K562 (cell line): ENCODE results near the gene SCGB1D1. TPM values are rescaled to one million over a fixed set of nuclear protein-coding genes. Genes with fewer than 3 reads are reported as not detected.

ENCODE experiments used
- ATAC-seq: fragments of 200-7000 bp; cut with Tn5 transposase; 3 replicates; pipeline ENCODE4 v1.9.1; 2020; ENCODE audit warnings: moderate library complexity
- BruUV-seq: library from RNA; stranded (reverse); fragments of 400-500 nt; replicated peaks from 2 replicates; lab custom pipeline; 2021; lab: Mats Ljungman, UMichigan
- CTCF ChIA-PET: fragments of 300-600 bp; formaldehyde crosslinking; extraction: SDS; loops from one replicate; lab custom pipeline; 2021; ENCODE audit warnings: low intra/inter-chr PET ratio; lab: Yijun Ruan, JAX
- POLR2A ChIA-PET: fragments of 300-600, 350-650 bp; sonication (Branson Sonifier 250); formaldehyde crosslinking; extraction: SDS; loops from one replicate; lab custom pipeline; 2021; ENCODE audit warnings: antibody characterized with exemption, inconsistent platforms; lab: Yijun Ruan, JAX
- DNase-seq, 4 experiments: peaks; one replicate each; pipeline versions ENCODE4 v3.0.0 to v3.0.0-alpha.2; 2011 to 2018; ENCODE audit warnings: low spot score in 3 of 4, mixed read lengths in 3 of 4; ENCODE audit errors: extremely low read depth in 1 of 4
- FAIRE-seq: peaks from 2 replicates; lab custom pipeline; 2011; peaks lifted over from hg19 to GRCh38; lab: Jason Lieb, UNC
- H2AFZ ChIP-seq: 2 replicates; pipeline ENCODE4 v1.6.0; 2011; ENCODE audit warnings: low read depth, low read length, control low read depth, inconsistent platforms
- H3K27ac ChIP-seq: fragments of 200-600 bp; 3 replicates; pipeline ENCODE4 v1.8.0; 2011; ENCODE audit warnings: low read depth, mild to moderate bottlenecking, control low read depth, inconsistent platforms, low read length, moderate library complexity, mixed read lengths; ENCODE audit errors: extremely low read depth
- H3K27me3 ChIP-seq, 2 experiments: fragments of 300-600 bp in 1 of 2; 2 replicates in 1 of 2; 3 replicates in 1 of 2; pipeline versions ENCODE4 v1.6.0 to v1.8.0; 2011; ENCODE audit warnings: inconsistent platforms in 2 of 2, low read length in 2 of 2, mild to moderate bottlenecking in 1 of 2, mixed read lengths in 1 of 2, moderate library complexity in 1 of 2; ENCODE audit not compliant: control insufficient read depth in 2 of 2, insufficient read depth in 2 of 2
- H3K36me3 ChIP-seq: fragments of 300-600 bp; 3 replicates; pipeline ENCODE4 v1.8.0; 2011; ENCODE audit warnings: mild to moderate bottlenecking, low read length, inconsistent platforms; ENCODE audit not compliant: control insufficient read depth, insufficient read depth
- H3K4me1 ChIP-seq, 2 experiments: fragments of 200-600 bp in 1 of 2; replicated peaks in 1 of 2; 2 replicates in 1 of 2; 3 replicates in 1 of 2; pipeline versions ENCODE4 v1.5.1 to v1.8.0; 2011; ENCODE audit warnings: inconsistent platforms in 2 of 2, low read length in 2 of 2, mild to moderate bottlenecking in 1 of 2, mixed read lengths in 1 of 2, moderate library complexity in 1 of 2; ENCODE audit not compliant: control insufficient read depth in 2 of 2, insufficient read depth in 2 of 2
- H3K4me2 ChIP-seq: 2 replicates; pipeline ENCODE4 v1.6.1; 2011; ENCODE audit warnings: low read length, control low read depth, inconsistent platforms, mixed read lengths; ENCODE audit not compliant: insufficient read depth
- H3K4me3 ChIP-seq: fragments of 200-600 bp; sonication (generic), shearing (Covaris generic); 2 replicates; pipeline ENCODE4 v1.5.1; 2016; ENCODE audit warnings: control low read depth, inconsistent platforms
- H3K79me2 ChIP-seq: fragments of 200-600 bp; 3 replicates; pipeline ENCODE4 v1.8.0; 2011; ENCODE audit warnings: low read length, inconsistent platforms; ENCODE audit not compliant: control insufficient read depth, insufficient read depth
- H3K9ac ChIP-seq, 2 experiments: 2 replicates each; pipeline versions ENCODE4 v1.6.0 to v1.6.1; 2011; ENCODE audit warnings: low read depth in 2 of 2, low read length in 2 of 2, control low read depth in 1 of 2, inconsistent platforms in 1 of 2, mild to moderate bottlenecking in 1 of 2, mixed read lengths in 1 of 2; ENCODE audit not compliant: insufficient read depth in 1 of 2
- H3K9me1 ChIP-seq: one replicate; pipeline ENCODE4 v1.6.0; 2011; ENCODE audit warnings: inconsistent platforms, mild to moderate bottlenecking, low read length, moderate library complexity; ENCODE audit not compliant: control insufficient read depth, insufficient read depth
- H3K9me3 ChIP-seq: replicated peaks from 2 replicates; pipeline ENCODE4 v1.5.1; 2011; ENCODE audit warnings: low read depth, low read length, inconsistent platforms; ENCODE audit not compliant: control insufficient read depth, insufficient read depth
- H4K20me1 ChIP-seq: replicated peaks from 2 replicates; pipeline ENCODE4 v1.6.1; 2011; ENCODE audit warnings: low read length, inconsistent platforms, mixed read lengths; ENCODE audit not compliant: control insufficient read depth, insufficient read depth
- POLR2G ChIP-seq: fragments of 200-400 bp; formaldehyde crosslinking; IDR thresholded peaks from 2 replicates; pipeline ENCODE4 v1.6.1; 2017; ENCODE audit warnings: low read depth, mild to moderate bottlenecking, antibody characterized with exemption, low read length, moderate library complexity
- SMC3 ChIP-seq: conservative IDR thresholded peaks from 2 replicates; pipeline ENCODE4 v1.6.1; 2011; ENCODE audit warnings: low read depth, low read length, improper control_type of control experiment; ENCODE audit not compliant: insufficient read depth
- ZKSCAN3 ChIP-seq: fragments of 250-450 bp; sonication (Bioruptor Pico); IDR thresholded peaks from 2 replicates; pipeline ENCODE4 v1.4.0; 2020
- ZNF253 ChIP-seq: fragments of 250-450 bp; sonication (Bioruptor Pico); conservative IDR thresholded peaks from 2 replicates; pipeline ENCODE4 v1.6.1; 2021; ENCODE audit warnings: mild to moderate bottlenecking
- WGBS: fragments of 100-300 bp; shearing (Covaris generic); methylation state at CpG from one replicate; pipeline ENCODE4 v1.1.6; 2016; ENCODE audit warnings: low coverage, mixed read lengths; ENCODE audit not compliant: insufficient coverage; ENCODE audit errors: missing lambda C conversion rate; 5-methylcytosine and 5-hydroxymethylcytosine counted together
- in situ Hi-C: fragments of 300-500 bp; cut with MboI; formaldehyde crosslinking; loops from 4 replicates; pipeline ENCODE4 v1.15.0; 2018; ENCODE audit warnings: inconsistent platforms, mixed read lengths
- intact Hi-C: fragments of 100-400 bp; cut with micrococcal nuclease; formaldehyde crosslinking; loops from 2 replicates; pipeline ENCODE4 v1.14.2; 2022
- polyA plus RNA-seq, 8 experiments: library from polyadenylated mRNA; depleted of rRNA in 4 of 8; stranded (reverse) in 5 of 8; unstranded in 3 of 8; fragments of >200 nt; fragmentation: Nextera tagmentation in 2 of 8; fragmentation: Illumina TruSeq in 1 of 8; extraction: Ambion mirVana in 2 of 8; extraction: Trizol in 1 of 8; gene quantifications; 2 replicates each; pipeline versions ENCODE4 v1.2.1 to v1.2.3, GENCODE V29; 2011 to 2014; ENCODE audit warnings: inconsistent platforms in 1 of 8, missing spikeins in 1 of 8
- total RNA-seq, 7 experiments: library from RNA; depleted of rRNA in 6 of 7; stranded (reverse); fragments of >200 nt in 6 of 7; fragmentation: Illumina TruSeq in 2 of 7; extraction: Trizol in 2 of 7; gene quantifications; 2 replicates each; pipeline versions ENCODE4 v1.2.1 to v1.2.3, GENCODE V29; 2011 to 2021; ENCODE audit warnings: low replicate concordance in 1 of 7
- TF ChIP-seq, protein P1 (sequence below): sonication (generic); formaldehyde crosslinking; IDR thresholded peaks from 2 replicates; pipeline ENCODE4 v1.8.0; 2022; ENCODE audit warnings: missing genetic modification reagents, mild to moderate bottlenecking, borderline replicate concordance

The SCGB1D1 gene
- total and polyA plus RNA-seq, 9 of the 15 experiments (the other 6 are each of a cell fraction or from before 2014, with no cell fraction given): not detected

- TF ChIP-seq SMC3 (no peak), ZKSCAN3 (CRISPR knock-in tag) (no peak)
- TF ChIP-seq, protein P1, sequence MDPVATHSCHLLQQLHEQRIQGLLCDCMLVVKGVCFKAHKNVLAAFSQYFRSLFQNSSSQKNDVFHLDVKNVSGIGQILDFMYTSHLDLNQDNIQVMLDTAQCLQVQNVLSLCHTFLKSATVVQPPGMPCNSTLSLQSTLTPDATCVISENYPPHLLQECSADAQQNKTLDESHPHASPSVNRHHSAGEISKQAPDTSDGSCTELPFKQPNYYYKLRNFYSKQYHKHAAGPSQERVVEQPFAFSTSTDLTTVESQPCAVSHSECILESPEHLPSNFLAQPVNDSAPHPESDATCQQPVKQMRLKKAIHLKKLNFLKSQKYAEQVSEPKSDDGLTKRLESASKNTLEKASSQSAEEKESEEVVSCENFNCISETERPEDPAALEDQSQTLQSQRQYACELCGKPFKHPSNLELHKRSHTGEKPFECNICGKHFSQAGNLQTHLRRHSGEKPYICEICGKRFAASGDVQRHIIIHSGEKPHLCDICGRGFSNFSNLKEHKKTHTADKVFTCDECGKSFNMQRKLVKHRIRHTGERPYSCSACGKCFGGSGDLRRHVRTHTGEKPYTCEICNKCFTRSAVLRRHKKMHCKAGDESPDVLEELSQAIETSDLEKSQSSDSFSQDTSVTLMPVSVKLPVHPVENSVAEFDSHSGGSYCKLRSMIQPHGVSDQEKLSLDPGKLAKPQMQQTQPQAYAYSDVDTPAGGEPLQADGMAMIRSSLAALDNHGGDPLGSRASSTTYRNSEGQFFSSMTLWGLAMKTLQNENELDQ (CRISPR knock-in tag): no peak
- TF ChIP-seq, all 486 proteins: peak for 0
These were observed 46.3 kb upstream of the SCGB1D1 start (continued) for GRCh38 chr11:62143727-62144126.

GRCh38 chr11:62144641-62145255, 45.3 kb upstream of the SCGB1D1 start:
- ChIA-PET CTCF (no interaction called here), POLR2A (interaction anchor here (0.8 kb wide), 1 partner anchor 13 kb away, joined by 4 read pairs; no protein-coding TSS in a partner anchor)
- no peak overlapping the region; a peak in 1 of 4 replicates for H3K9ac ChIP-seq
- no peaks in the 10 kb centered on the region; the same call in 1 of the 2 replicates for H4K20me1 ChIP-seq
- H3K9me3 ChIP-seq: no peaks in the 10 kb centered on the region
- H2AFZ ChIP-seq: no peak overlapping the region
- ATAC-seq (no peak), FAIRE-seq (no peak), DNase-seq (no peak)
- TF ChIP-seq POLR2G (peak; percentile 46; the same call in 1 of the 2 replicates), ZNF253 (CRISPR knock-in tag) (no peak)
- H3K27me3 ChIP-seq: no peaks in the 10 kb centered on the region
- no peaks in the 10 kb centered on the region for H3K4me1 ChIP-seq
- BruUV-seq: no TSS peak
- H3K79me2 ChIP-seq: no peaks in the 10 kb centered on the region
- no peaks in the 10 kb centered on the region for H3K9me1 ChIP-seq
- no peak overlapping the region for H3K4me3 ChIP-seq
- in situ Hi-C loops (no loop called here), intact Hi-C loops (no loop called here)
- no peak overlapping the region for H3K27ac ChIP-seq
- WGBS: 94% methylated on average over 15 of the region's 24 CpGs
- H3K4me2 ChIP-seq: no peak overlapping the region
- peaks cover 98% of the 10 kb centered on the region; the same call in 2 of the 3 replicates for H3K36me3 ChIP-seq
